OCI-LY1 (cell line): Measurements from ENCODE around the gene CNTFR.

Source experiments
- H2AFZ ChIP-seq: fragments of 200-600 bp; sonication (generic), shearing (Covaris generic); 2 replicates; pipeline ENCODE4 v1.6.0; 2014; ENCODE audit warnings: antibody characterized with exemption, mild to moderate bottlenecking, low read length
- H3F3A ChIP-seq: fragments of 200-600 bp; sonication (generic), shearing (Covaris generic); 2 replicates; pipeline ENCODE4 v1.6.0; 2014; ENCODE audit warnings: mild to moderate bottlenecking, antibody characterized with exemption, low read length, moderate library complexity; ENCODE audit not compliant: insufficient read depth
- H3K27ac ChIP-seq: fragments of 200-600 bp; sonication (generic); 2 replicates; pipeline ENCODE4 v1.5.1; 2014; ENCODE audit warnings: low read length, mixed run types, mild to moderate bottlenecking, low read depth; ENCODE audit not compliant: poor library complexity, severe bottlenecking
- H3K27me3 ChIP-seq: fragments of 200-600 bp; sonication (generic); 2 replicates; pipeline ENCODE4 v1.6.0; 2014; ENCODE audit warnings: antibody characterized with exemption, mild to moderate bottlenecking, low read length, moderate library complexity; ENCODE audit not compliant: insufficient read depth
- H3K36me3 ChIP-seq: fragments of 200-600 bp; sonication (generic); 2 replicates; pipeline ENCODE4 v1.6.1; 2014; ENCODE audit warnings: mild to moderate bottlenecking, antibody characterized with exemption, low read length, moderate library complexity, mixed read lengths; ENCODE audit not compliant: insufficient read depth
- H3K4me1 ChIP-seq: fragments of 200-600 bp; sonication (generic); 2 replicates; pipeline ENCODE4 v1.5.1; 2014; ENCODE audit warnings: mild to moderate bottlenecking, low read length, moderate library complexity; ENCODE audit not compliant: insufficient read depth, severe bottlenecking
- H3K4me2 ChIP-seq: fragments of 200-600 bp; sonication (generic), shearing (Covaris generic); 2 replicates; pipeline ENCODE4 v1.6.1; 2014; ENCODE audit warnings: low read length
- H3K4me3 ChIP-seq: fragments of 200-600 bp; sonication (generic); 2 replicates; pipeline ENCODE4 v1.5.1; 2014; ENCODE audit warnings: low read length, low read depth, mild to moderate bottlenecking, mixed read lengths; ENCODE audit not compliant: poor library complexity, severe bottlenecking
- H3K79me2 ChIP-seq: fragments of 200-600 bp; shearing (Covaris generic); 2 replicates; pipeline ENCODE4 v1.6.1; 2016; ENCODE audit warnings: mixed run types, low read length, mixed read lengths; ENCODE audit not compliant: insufficient read depth
- H3K9ac ChIP-seq: fragments of 200-600 bp; sonication (generic), shearing (Covaris generic); 2 replicates; pipeline ENCODE4 v1.6.1; 2014; ENCODE audit warnings: mild to moderate bottlenecking, low read length, mixed read lengths
- H3K9me2 ChIP-seq: fragments of 200-600 bp; sonication (generic), shearing (Covaris generic); 2 replicates; pipeline ENCODE4 v1.6.1; 2014; ENCODE audit warnings: low read depth, mild to moderate bottlenecking, low read length, mixed read lengths
- H3K9me3 ChIP-seq: fragments of 200-600 bp; shearing (Covaris generic); 2 replicates; pipeline ENCODE4 v1.6.1; 2014; ENCODE audit warnings: low read length, mixed read lengths
- H4K20me1 ChIP-seq: fragments of 200-600 bp; sonication (generic), shearing (Covaris generic); 2 replicates; pipeline ENCODE4 v1.6.0; 2016; ENCODE audit warnings: mild to moderate bottlenecking, low read length; ENCODE audit not compliant: insufficient read depth
- CTCF ChIP-seq: fragments of 200-600 bp; sonication (generic), shearing (Covaris generic); IDR thresholded peaks from 2 replicates; pipeline ENCODE4 v1.5.1; 2017; ENCODE audit warnings: mild to moderate bottlenecking, antibody characterized with exemption, low read length, moderate library complexity, mixed read lengths
- EZH2 ChIP-seq: fragments of 200-600 bp; sonication (generic), shearing (Covaris generic); IDR thresholded peaks from 2 replicates; pipeline ENCODE4 v1.8.0; 2017; ENCODE audit warnings: borderline replicate concordance, mixed run types, mild to moderate bottlenecking, antibody characterized with exemption, low read length, moderate library complexity, mixed read lengths

CNTFR gene

GRCh38 chr9:34577400-34578240 is 11.9 kb downstream of the CNTFR start:
- no peak for TF ChIP-seq CTCF
- no peak overlapping the region for H3K9ac ChIP-seq

GRCh38 chr9:34576597-34577399 is 12.7 kb downstream of the CNTFR start:
- Histone ChIP-seq H4K20me1 (no peaks in the 10 kb centered on the region), H3K27ac (no peak overlapping the region), H3K4me2 (no peak overlapping the region), H3K4me1 (no peaks in the 10 kb centered on the region), H3K9ac (no peak overlapping the region), H3K9me3 (no peaks in the 10 kb centered on the region), H3F3A (no peaks in the 10 kb centered on the region), H3K79me2 (no peaks in the 10 kb centered on the region), H3K27me3 (peaks cover 16% of the 10 kb centered on the region), H2AFZ (no peak overlapping the region), H3K9me2 (no peaks in the 10 kb centered on the region), H3K4me3 (no peak overlapping the region), H3K36me3 (no peaks in the 10 kb centered on the region)
- TF ChIP-seq EZH2 (no peak), CTCF (no peak)

More at GRCh38 chr9:34577400-34578240, 11.9 kb downstream of the CNTFR start:
- Histone ChIP-seq H3K9me3 (no peaks in the 10 kb centered on the region), H3K27ac (no peak overlapping the region), H3K27me3 (peaks cover 15% of the 10 kb centered on the region), H3K4me2 (no peak overlapping the region), H3K4me1 (no peaks in the 10 kb centered on the region), H4K20me1 (no peaks in the 10 kb centered on the region), H3K4me3 (no peak overlapping the region), H3F3A (no peaks in the 10 kb centered on the region), H3K9me2 (no peaks in the 10 kb centered on the region), H3K79me2 (no peaks in the 10 kb centered on the region), H2AFZ (no peak overlapping the region), H3K36me3 (no peaks in the 10 kb centered on the region)

- no peaks in the 10 kb centered on the region for H3K79me2 ChIP-seq
- no peak overlapping the region for H3K9ac ChIP-seq
- H3K9me2 ChIP-seq, result no peaks in the 10 kb centered on the region
- H3K36me3 ChIP-seq, result no peaks in the 10 kb centered on the region
- no peaks in the 10 kb centered on the region for H3F3A ChIP-seq
- H4K20me1 ChIP-seq, result no peaks in the 10 kb centered on the region
- no peak overlapping the region for H3K27ac ChIP-seq
- TF ChIP-seq EZH2 (no peak), CTCF (no peak)
- H3K4me2 ChIP-seq, result no peak overlapping the region
- H3K4me3 ChIP-seq, result no peak overlapping the region
- no peaks in the 10 kb centered on the region for H3K9me3 ChIP-seq
- H3K4me1 ChIP-seq, result no peaks in the 10 kb centered on the region
- H2AFZ ChIP-seq, result no peak overlapping the region
- H3K27me3 ChIP-seq, result peaks cover 16% of the 10 kb centered on the region
These were observed 13.5 kb downstream of the CNTFR start for GRCh38 chr9:34575862-34576596.
